Bronchial epithelial cell (primary cell): ENCODE results near the gene HSPB7. TPM values are rescaled to one million over a fixed set of nuclear protein-coding genes. Genes with fewer than 3 reads are reported as not detected.
"Not testable (repeated sequence)": the region's sequence is repeated elsewhere in the genome, so short reads cannot be mapped to it uniquely, and the experiment has no call there.

Experiments
- DNase-seq: peaks from one replicate; pipeline ENCODE4 v3.0.0-alpha.2; 2010; ENCODE audit warnings: low read depth
- FAIRE-seq: peaks from 2 replicates; lab custom pipeline; 2011; peaks lifted over from hg19 to GRCh38; lab: Jason Lieb, UNC
- H3K27me3 ChIP-seq: 2 replicates; pipeline ENCODE4 v1.5.1; 2011; ENCODE audit warnings: low read length; ENCODE audit not compliant: control insufficient read depth, insufficient read depth
- H3K36me3 ChIP-seq: 2 replicates; pipeline ENCODE4 v1.5.1; 2011; ENCODE audit warnings: low read length; ENCODE audit not compliant: control insufficient read depth, insufficient read depth
- H3K4me3 ChIP-seq: 2 replicates; pipeline ENCODE4 v1.5.1; 2011; ENCODE audit warnings: mild to moderate bottlenecking, low read depth, low read length, control low read depth
- CTCF ChIP-seq: IDR thresholded peaks from 2 replicates; pipeline ENCODE4 v1.5.1; 2011; ENCODE audit warnings: mild to moderate bottlenecking, moderate library complexity, low read length, control low read depth, inconsistent platforms; ENCODE audit not compliant: insufficient read depth, severe bottlenecking
- total RNA-seq: library from RNA; depleted of rRNA; stranded (reverse); fragments of >200 nt; gene quantifications from 2 replicates; pipeline ENCODE4 v1.2.1, GENCODE V29; 2014

The HSPB7 gene
- total RNA-seq, 1 donor from 2014 or later = not detected

- TF ChIP-seq CTCF = no peak
- no peak within 1 kb of the TSS for H3K4me3 ChIP-seq
- peaks cover 3% of the 10 kb centered on the region for H3K27me3 ChIP-seq
- H3K36me3 ChIP-seq = no peaks in the 10 kb centered on the region
- DNase-seq (no peak), FAIRE-seq (no peak)
These were observed 25.7 kb upstream of the HSPB7 start, which contains the start of gene CLCNKB for GRCh38 chr1:16043521-16043920. Gene CLCNKB (plus strand): TSS chr1:16043782. CDS start chr1:16044493, 711 bp downstream.

- H3K36me3 ChIP-seq, H3K4me3 ChIP-seq, DNase-seq, H3K27me3 ChIP-seq: not testable (repeated sequence)
- peak; percentile 18 for FAIRE-seq
These were observed 24.8 kb upstream of the HSPB7 start for GRCh38 chr1:16042654-16043053.

- H3K4me3 ChIP-seq = no peak overlapping the region
- TF ChIP-seq CTCF = no peak
- no peaks in the 10 kb centered on the region for H3K36me3 ChIP-seq
- peaks cover 2% of the 10 kb centered on the region for H3K27me3 ChIP-seq
- FAIRE-seq (no peak), DNase-seq (no peak)
These were observed 24.3 kb upstream of the HSPB7 start for GRCh38 chr1:16042096-16042495.

GRCh38 chr1:16041200-16041599, 23.4 kb upstream of the HSPB7 start:
- Histone ChIP-seq H3K4me3 (no peak overlapping the region), H3K27me3 (peaks cover 2% of the 10 kb centered on the region), H3K36me3 (no peaks in the 10 kb centered on the region)
- TF ChIP-seq CTCF = no peak
- DNase-seq (no peak), FAIRE-seq (no peak)

- not testable (repeated sequence) for H3K36me3 ChIP-seq, FAIRE-seq, H3K4me3 ChIP-seq, H3K27me3 ChIP-seq, DNase-seq
These were observed 22.0 kb upstream of the HSPB7 start for GRCh38 chr1:16039871-16040270.

- FAIRE-seq = no peak
- no peak for DNase-seq
- Histone ChIP-seq H3K27me3 (no peaks in the 10 kb centered on the region), H3K36me3 (no peaks in the 10 kb centered on the region), H3K4me3 (no peak overlapping the region)
- no peak for TF ChIP-seq CTCF
These were observed 20.7 kb upstream of the HSPB7 start for GRCh38 chr1:16038620-16038912.

- not testable (repeated sequence) for DNase-seq, H3K27me3 ChIP-seq, FAIRE-seq, H3K36me3 ChIP-seq, H3K4me3 ChIP-seq
These were observed 18.6 kb upstream of the HSPB7 start for GRCh38 chr1:16036461-16036860.

GRCh38 chr1:16033103-16033632, 15.3 kb upstream of the HSPB7 start:
- FAIRE-seq, DNase-seq: not testable (repeated sequence)

More at GRCh38 chr1:16033103-16033632, 15.3 kb upstream of the HSPB7 start:
- not testable (repeated sequence) for H3K4me3 ChIP-seq, H3K27me3 ChIP-seq, H3K36me3 ChIP-seq
